H9 (cell line): Measurements from ENCODE around the gene INSC. TPM values are rescaled to one million over a fixed set of nuclear protein-coding genes. Genes with fewer than 3 reads are reported as not detected.

Experiments
- DNase-seq: peaks from one replicate; pipeline ENCODE4 v3.0.0-alpha.2; 2017
- H2AFZ ChIP-seq: one replicate; pipeline ENCODE4 v1.6.1; 2013; ENCODE audit warnings: mild to moderate bottlenecking, low read length, control low read depth, moderate library complexity
- H2AK5ac ChIP-seq: 2 replicates; pipeline ENCODE4 v1.6.1; 2013; ENCODE audit warnings: low read length, control low read depth, mixed read lengths; ENCODE audit not compliant: insufficient read length
- H2BK120ac ChIP-seq: one replicate; pipeline ENCODE4 v1.6.1; 2013; ENCODE audit warnings: low read depth, mild to moderate bottlenecking, low read length, control low read depth, inconsistent platforms; ENCODE audit not compliant: poor library complexity, severe bottlenecking
- H2BK12ac ChIP-seq: 2 replicates; pipeline ENCODE4 v1.6.1; 2013; ENCODE audit warnings: low read length, control low read depth, mixed read lengths, low read depth; ENCODE audit not compliant: insufficient read length
- H2BK15ac ChIP-seq: 2 replicates; pipeline ENCODE4 v1.6.1; 2013; ENCODE audit warnings: low read depth, low read length, control low read depth
- H2BK20ac ChIP-seq: one replicate; pipeline ENCODE4 v1.6.1; 2013; ENCODE audit warnings: low read depth, mild to moderate bottlenecking, low read length, control low read depth, inconsistent platforms; ENCODE audit not compliant: poor library complexity, severe bottlenecking
- H2BK5ac ChIP-seq: 2 replicates; pipeline ENCODE4 v1.6.1; 2013; ENCODE audit warnings: low read length, control low read depth, mixed read lengths; ENCODE audit not compliant: insufficient read length
- H3K14ac ChIP-seq: 2 replicates; pipeline ENCODE4 v1.6.1; 2013; ENCODE audit warnings: low read length, control low read depth; ENCODE audit not compliant: insufficient read depth
- H3K18ac ChIP-seq: 2 replicates; pipeline ENCODE4 v1.6.1; 2013; ENCODE audit warnings: low read depth, mild to moderate bottlenecking, mixed read lengths, low read length, control low read depth; ENCODE audit not compliant: insufficient read length
- H3K23ac ChIP-seq: 2 replicates; pipeline ENCODE4 v1.6.1; 2013; ENCODE audit warnings: low read length, control low read depth, mixed read lengths, low read depth; ENCODE audit not compliant: insufficient read length
- H3K23me2 ChIP-seq: 2 replicates; pipeline ENCODE4 v1.6.1; 2013; ENCODE audit warnings: low read depth, mild to moderate bottlenecking, mixed read lengths, low read length, control low read depth; ENCODE audit not compliant: insufficient read length, poor library complexity, severe bottlenecking
- H3K27ac ChIP-seq: 2 replicates; pipeline ENCODE4 v1.5.1; 2013; ENCODE audit warnings: low read length, control low read depth, mixed read lengths, low read depth; ENCODE audit not compliant: insufficient read length
- H3K27me3 ChIP-seq: 2 replicates; pipeline ENCODE4 v1.6.1; 2013; ENCODE audit warnings: low read length, control low read depth, inconsistent platforms; ENCODE audit not compliant: insufficient read depth
- H3K4ac ChIP-seq: 2 replicates; pipeline ENCODE4 v1.6.1; 2013; ENCODE audit warnings: low read depth, mild to moderate bottlenecking, control low read depth, inconsistent platforms, low read length, moderate library complexity
- H3K4me1 ChIP-seq: 2 replicates; pipeline ENCODE4 v1.6.1; 2013; ENCODE audit warnings: low read length, control low read depth, inconsistent platforms; ENCODE audit not compliant: insufficient read depth
- H3K4me2 ChIP-seq: 2 replicates; pipeline ENCODE4 v1.6.1; 2013; ENCODE audit warnings: low read length, control low read depth, mixed read lengths; ENCODE audit not compliant: insufficient read length, insufficient read depth
- H3K56ac ChIP-seq: 2 replicates; pipeline ENCODE4 v1.6.1; 2013; ENCODE audit warnings: low read depth, mild to moderate bottlenecking, mixed read lengths, low read length, control low read depth; ENCODE audit not compliant: insufficient read length
- H3K79me1 ChIP-seq: 2 replicates; pipeline ENCODE4 v1.6.1; 2013; ENCODE audit warnings: low read depth, mild to moderate bottlenecking, moderate library complexity, low read length, control low read depth, inconsistent platforms; ENCODE audit not compliant: insufficient read depth, poor library complexity, severe bottlenecking
- H3K79me2 ChIP-seq: 2 replicates; pipeline ENCODE4 v1.6.1; 2013; ENCODE audit warnings: low read length, control low read depth, inconsistent platforms; ENCODE audit not compliant: insufficient read depth
- H3K9ac ChIP-seq: 2 replicates; pipeline ENCODE4 v1.6.1; 2013; ENCODE audit warnings: low read length, control low read depth, mixed read lengths; ENCODE audit not compliant: insufficient read length; ENCODE audit errors: extremely low read depth
- H3K9me3 ChIP-seq: one replicate; pipeline ENCODE4 v1.6.1; 2013; ENCODE audit warnings: low read depth, low read length, inconsistent platforms; ENCODE audit not compliant: control insufficient read depth
- H3T11ph ChIP-seq: one replicate; pipeline ENCODE4 v1.6.1; 2013; ENCODE audit warnings: mild to moderate bottlenecking, low read length, control low read depth, inconsistent platforms
- H4K20me1 ChIP-seq: one replicate; pipeline ENCODE4 v1.6.1; 2013; ENCODE audit not compliant: control insufficient read depth, insufficient read length, insufficient read depth
- H4K5ac ChIP-seq: 2 replicates; pipeline ENCODE4 v1.6.1; 2013; ENCODE audit warnings: low read depth, mild to moderate bottlenecking, mixed read lengths, low read length, control low read depth; ENCODE audit not compliant: insufficient read length
- H4K8ac ChIP-seq: replicated peaks from 2 replicates; pipeline ENCODE4 v1.6.1; 2013; ENCODE audit warnings: low read length, control low read depth, mixed read lengths, low read depth; ENCODE audit not compliant: insufficient read length
- H4K91ac ChIP-seq: 2 replicates; pipeline ENCODE4 v1.6.1; 2013; ENCODE audit warnings: low read depth, mild to moderate bottlenecking, moderate library complexity, mixed read lengths, low read length, control low read depth; ENCODE audit not compliant: insufficient read length
- H3K27ac Mint-ChIP-seq, 3 experiments: 2 replicates in 2 of 3; 3 replicates in 1 of 3; pipeline ENCODE4 v1.8.0; 2020 to 2021; ENCODE audit warnings: mixed read lengths in 3 of 3, mild to moderate bottlenecking in 1 of 3, moderate library complexity in 1 of 3
- H3K27me3 Mint-ChIP-seq: 2 replicates; pipeline ENCODE4 v1.8.0; 2021; ENCODE audit warnings: low read depth, mild to moderate bottlenecking, moderate library complexity, mixed read lengths
- H3K36me3 Mint-ChIP-seq, 3 experiments: 2 replicates in 2 of 3; 3 replicates in 1 of 3; pipeline ENCODE4 v1.8.0; 2020 to 2021; ENCODE audit warnings: low read depth in 3 of 3, mixed read lengths in 3 of 3; ENCODE audit not compliant: insufficient read depth in 1 of 3
- H3K4me1 Mint-ChIP-seq, 2 experiments: 2 replicates each; pipeline ENCODE4 v1.8.0; 2020; ENCODE audit warnings: mixed read lengths in 2 of 2
- H3K4me3 Mint-ChIP-seq, 2 experiments: 2 replicates in 1 of 2; 3 replicates in 1 of 2; pipeline ENCODE4 v1.8.0; 2020 to 2021; ENCODE audit warnings: mild to moderate bottlenecking in 2 of 2, mixed read lengths in 2 of 2, moderate library complexity in 1 of 2
- H3K9me3 Mint-ChIP-seq, 2 experiments: 2 replicates in 1 of 2; 3 replicates in 1 of 2; pipeline ENCODE4 v1.8.0; 2020; ENCODE audit warnings: mild to moderate bottlenecking in 2 of 2, mixed read lengths in 2 of 2, moderate library complexity in 1 of 2
- CTCF ChIP-seq: fragments of 200-600 bp; sonication (generic); conservative IDR thresholded peaks from 3 replicates; pipeline ENCODE4 v1.8.0; 2021; ENCODE audit warnings: antibody characterized with exemption, mild to moderate bottlenecking
- WGBS: extraction: QIAGEN DNeasy Blood & Tissue Kit; methylation state at CpG from one replicate; pipeline ENCODE4 v1.1.7; 2013; ENCODE audit warnings: missing lambda C conversion rate, low lambda C conversion rate, mixed read lengths; ENCODE audit not compliant: insufficient read length; ENCODE audit errors: extremely low coverage; 5-methylcytosine and 5-hydroxymethylcytosine counted together
- total RNA-seq: library from RNA; stranded (reverse); gene quantifications from 2 replicates; pipeline ENCODE4 v1.2.1, GENCODE V29; 2021

INSC gene
- total RNA-seq, 1 experiment from 2014 or later, result not detected

GRCh38 chr11:15095736-15096228, 18.9 kb upstream of the INSC start:
- WGBS, result no CpG with 5 or more reads among the region's 2 CpGs

More at GRCh38 chr11:15095736-15096228, 18.9 kb upstream of the INSC start:
- DNase-seq, result no peak
- Mint-ChIP-seq H3K4me3 (no peak overlapping the region), H3K27ac (no peak overlapping the region), H3K27me3 (peaks cover 4% of the 10 kb centered on the region; the same call in 1 of the 2 replicates), H3K4me1 (no peaks in the 10 kb centered on the region), H3K9me3 (no peaks in the 10 kb centered on the region; a peak in 1 of 5 replicates), H3K36me3 (no peaks in the 10 kb centered on the region)
- Histone ChIP-seq H3K56ac (no peak overlapping the region), H4K20me1 (no peaks in the 10 kb centered on the region), H3K14ac (no peak overlapping the region), H3K4ac (no peak overlapping the region), H3K23ac (no peak overlapping the region), H2BK5ac (no peak overlapping the region), H3K27me3 (no peaks in the 10 kb centered on the region), H2BK12ac (no peak overlapping the region), H3T11ph (no peak overlapping the region), H4K91ac (no peak overlapping the region), H2BK120ac (no peak overlapping the region), H2AK5ac (no peak overlapping the region), H3K23me2 (no peaks in the 10 kb centered on the region), H3K79me2 (no peaks in the 10 kb centered on the region), H3K18ac (no peak overlapping the region), H2BK20ac (no peak overlapping the region), H3K79me1 (no peaks in the 10 kb centered on the region), H3K4me2 (no peak overlapping the region), H4K8ac (no peak overlapping the region), H3K9ac (no peak overlapping the region), H2BK15ac (no peak overlapping the region), H4K5ac (no peak overlapping the region), H3K9me3 (no peaks in the 10 kb centered on the region), H3K4me1 (peaks cover 3% of the 10 kb centered on the region; the same call in 1 of the 2 replicates), H2AFZ (no peak overlapping the region), H3K27ac (no peak overlapping the region)
- TF ChIP-seq CTCF, result no peak
